22Rv1 (cell line): ENCODE results near the gene TENT4A.

ENCODE experiments used
- ZFX ChIP-seq: fragments of 450-650 bp; IDR thresholded peaks from 2 replicates; pipeline ENCODE4 v1.6.1; 2017; ENCODE audit warnings: antibody characterized with exemption, borderline replicate concordance
- TF ChIP-seq, protein P1 (sequence below): fragments of 450-650 bp; IDR thresholded peaks from 2 replicates; pipeline ENCODE4 v1.5.1; 2017; ENCODE audit warnings: mild to moderate bottlenecking

GRCh38 chr5:6761333-6761732 lies 48.1 kb downstream of the TENT4A start:
- TF ChIP-seq, protein P1, sequence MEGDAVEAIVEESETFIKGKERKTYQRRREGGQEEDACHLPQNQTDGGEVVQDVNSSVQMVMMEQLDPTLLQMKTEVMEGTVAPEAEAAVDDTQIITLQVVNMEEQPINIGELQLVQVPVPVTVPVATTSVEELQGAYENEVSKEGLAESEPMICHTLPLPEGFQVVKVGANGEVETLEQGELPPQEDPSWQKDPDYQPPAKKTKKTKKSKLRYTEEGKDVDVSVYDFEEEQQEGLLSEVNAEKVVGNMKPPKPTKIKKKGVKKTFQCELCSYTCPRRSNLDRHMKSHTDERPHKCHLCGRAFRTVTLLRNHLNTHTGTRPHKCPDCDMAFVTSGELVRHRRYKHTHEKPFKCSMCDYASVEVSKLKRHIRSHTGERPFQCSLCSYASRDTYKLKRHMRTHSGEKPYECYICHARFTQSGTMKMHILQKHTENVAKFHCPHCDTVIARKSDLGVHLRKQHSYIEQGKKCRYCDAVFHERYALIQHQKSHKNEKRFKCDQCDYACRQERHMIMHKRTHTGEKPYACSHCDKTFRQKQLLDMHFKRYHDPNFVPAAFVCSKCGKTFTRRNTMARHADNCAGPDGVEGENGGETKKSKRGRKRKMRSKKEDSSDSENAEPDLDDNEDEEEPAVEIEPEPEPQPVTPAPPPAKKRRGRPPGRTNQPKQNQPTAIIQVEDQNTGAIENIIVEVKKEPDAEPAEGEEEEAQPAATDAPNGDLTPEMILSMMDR = no peak
- no peak for TF ChIP-seq ZFX
